Thoracic aorta (tissue), 2 donors: ENCODE data around the gene CACTIN. TPM values are rescaled to one million over a fixed set of nuclear protein-coding genes. Genes with fewer than 3 reads are reported as not detected.

Experiments used
- ATAC-seq: fragments of 150-250 bp; one replicate; pipeline ENCODE4 v1.8.0; 2017; ENCODE audit warnings: low read depth; ENCODE audit not compliant: insufficient number of reproducible peaks, low FRiP score
- DNase-seq: peaks from one replicate; pipeline ENCODE4 v3.0.0-alpha.2; 2020; ENCODE audit warnings: low spot score
- H3K27ac ChIP-seq, 2 donors: fragments of 200-600 bp; sonication (generic); 1 replicate in 1 of 2; 2 replicates in 1 of 2; pipeline ENCODE4 v1.5.1; 2016; ENCODE audit warnings: mild to moderate bottlenecking in 2 of 2, moderate library complexity in 2 of 2
- H3K27me3 ChIP-seq: fragments of 200-600 bp; sonication (generic); replicated peaks from 2 replicates; pipeline ENCODE4 v1.6.0; 2016; ENCODE audit warnings: mild to moderate bottlenecking; ENCODE audit not compliant: insufficient read depth
- H3K36me3 ChIP-seq: fragments of 200-600 bp; sonication (generic); one replicate; pipeline ENCODE4 v1.5.1; 2016
- H3K4me1 ChIP-seq, 2 donors: fragments of 200-600 bp; sonication (generic); 1 replicate in 1 of 2; 2 replicates in 1 of 2; pipeline versions ENCODE4 v1.5.1 to v1.6.0; 2016; ENCODE audit warnings: low read depth in 2 of 2, mild to moderate bottlenecking in 1 of 2; ENCODE audit not compliant: control insufficient read depth in 1 of 2
- H3K4me3 ChIP-seq: fragments of 200-600 bp; sonication (generic); 2 replicates; pipeline ENCODE4 v1.5.1; 2016; ENCODE audit warnings: mild to moderate bottlenecking
- H3K9me3 ChIP-seq: fragments of 200-600 bp; sonication (generic); 2 replicates; pipeline ENCODE4 v1.5.1; 2016
- total RNA-seq, 2 donors: library from RNA; depleted of rRNA; stranded (reverse); fragments of >200 nt; gene quantifications; one replicate each; pipeline versions ENCODE4 v1.1.0 to v1.2.3, GENCODE V29; 2016
- TF ChIP-seq, protein P1 (sequence below): fragments of 200-600 bp; sonication (generic); IDR thresholded peaks from one replicate; pipeline ENCODE4 v1.5.1; 2019; ENCODE audit warnings: antibody characterized with exemption

CACTIN gene
- total RNA-seq, 2 donors from 2014 or later: 33.4 to 38.0 TPM

DNA sequence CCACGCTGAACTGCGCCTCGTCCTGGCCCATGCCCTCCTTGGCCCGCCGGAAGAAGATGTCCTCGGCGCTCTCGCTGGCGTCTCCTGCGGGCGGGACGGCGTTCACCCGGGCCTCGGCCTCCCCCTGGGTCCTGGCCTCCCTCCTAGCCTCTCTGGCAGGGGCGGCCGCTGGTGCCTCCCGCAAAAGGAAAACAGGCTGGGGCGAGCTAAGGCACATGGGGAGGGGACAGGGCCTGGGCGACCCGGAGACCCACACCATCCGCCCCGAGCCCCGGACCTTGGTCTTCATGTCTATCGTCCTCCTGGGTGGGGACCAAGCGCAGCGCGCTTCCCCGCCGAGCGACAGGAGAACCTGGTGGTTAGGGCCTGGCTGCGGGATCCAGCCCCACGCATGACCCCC, 14.3 kb downstream of the CACTIN start:
- Histone ChIP-seq H3K9me3 (no peaks in the 10 kb centered on the region), H3K36me3 (peaks cover 13% of the 10 kb centered on the region), H3K27ac (no peak overlapping the region), H3K27me3 (no peaks in the 10 kb centered on the region), H3K4me3 (no peak overlapping the region), H3K4me1 (peaks cover 26 to 35% of the 10 kb centered on the region in 2 donors)
- TF ChIP-seq, protein P1, sequence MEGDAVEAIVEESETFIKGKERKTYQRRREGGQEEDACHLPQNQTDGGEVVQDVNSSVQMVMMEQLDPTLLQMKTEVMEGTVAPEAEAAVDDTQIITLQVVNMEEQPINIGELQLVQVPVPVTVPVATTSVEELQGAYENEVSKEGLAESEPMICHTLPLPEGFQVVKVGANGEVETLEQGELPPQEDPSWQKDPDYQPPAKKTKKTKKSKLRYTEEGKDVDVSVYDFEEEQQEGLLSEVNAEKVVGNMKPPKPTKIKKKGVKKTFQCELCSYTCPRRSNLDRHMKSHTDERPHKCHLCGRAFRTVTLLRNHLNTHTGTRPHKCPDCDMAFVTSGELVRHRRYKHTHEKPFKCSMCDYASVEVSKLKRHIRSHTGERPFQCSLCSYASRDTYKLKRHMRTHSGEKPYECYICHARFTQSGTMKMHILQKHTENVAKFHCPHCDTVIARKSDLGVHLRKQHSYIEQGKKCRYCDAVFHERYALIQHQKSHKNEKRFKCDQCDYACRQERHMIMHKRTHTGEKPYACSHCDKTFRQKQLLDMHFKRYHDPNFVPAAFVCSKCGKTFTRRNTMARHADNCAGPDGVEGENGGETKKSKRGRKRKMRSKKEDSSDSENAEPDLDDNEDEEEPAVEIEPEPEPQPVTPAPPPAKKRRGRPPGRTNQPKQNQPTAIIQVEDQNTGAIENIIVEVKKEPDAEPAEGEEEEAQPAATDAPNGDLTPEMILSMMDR: no peak
- DNase-seq: no peak
- ATAC-seq: no peak

DNA sequence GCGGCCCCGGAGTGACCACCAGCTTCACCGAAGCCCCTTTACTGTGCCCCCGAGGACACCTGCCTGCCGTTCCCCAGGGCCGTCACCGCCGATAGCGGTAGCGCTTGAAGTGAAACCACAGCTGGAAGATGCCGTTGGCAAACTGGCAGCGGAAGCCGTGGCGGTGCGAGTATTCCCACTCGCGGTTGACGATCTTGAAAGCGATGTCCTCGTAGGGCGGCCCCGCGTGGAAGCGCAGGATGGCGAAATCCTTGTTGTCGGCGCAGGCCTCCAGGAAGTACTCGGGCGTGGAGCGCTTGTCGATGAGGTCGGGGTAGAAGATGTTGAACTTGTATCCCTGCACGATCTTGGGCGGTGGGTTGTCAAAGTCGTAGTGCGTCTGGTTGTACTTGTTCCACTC, 14.7 kb downstream of the CACTIN start:
- TF ChIP-seq, protein P1: no peak

DNA sequence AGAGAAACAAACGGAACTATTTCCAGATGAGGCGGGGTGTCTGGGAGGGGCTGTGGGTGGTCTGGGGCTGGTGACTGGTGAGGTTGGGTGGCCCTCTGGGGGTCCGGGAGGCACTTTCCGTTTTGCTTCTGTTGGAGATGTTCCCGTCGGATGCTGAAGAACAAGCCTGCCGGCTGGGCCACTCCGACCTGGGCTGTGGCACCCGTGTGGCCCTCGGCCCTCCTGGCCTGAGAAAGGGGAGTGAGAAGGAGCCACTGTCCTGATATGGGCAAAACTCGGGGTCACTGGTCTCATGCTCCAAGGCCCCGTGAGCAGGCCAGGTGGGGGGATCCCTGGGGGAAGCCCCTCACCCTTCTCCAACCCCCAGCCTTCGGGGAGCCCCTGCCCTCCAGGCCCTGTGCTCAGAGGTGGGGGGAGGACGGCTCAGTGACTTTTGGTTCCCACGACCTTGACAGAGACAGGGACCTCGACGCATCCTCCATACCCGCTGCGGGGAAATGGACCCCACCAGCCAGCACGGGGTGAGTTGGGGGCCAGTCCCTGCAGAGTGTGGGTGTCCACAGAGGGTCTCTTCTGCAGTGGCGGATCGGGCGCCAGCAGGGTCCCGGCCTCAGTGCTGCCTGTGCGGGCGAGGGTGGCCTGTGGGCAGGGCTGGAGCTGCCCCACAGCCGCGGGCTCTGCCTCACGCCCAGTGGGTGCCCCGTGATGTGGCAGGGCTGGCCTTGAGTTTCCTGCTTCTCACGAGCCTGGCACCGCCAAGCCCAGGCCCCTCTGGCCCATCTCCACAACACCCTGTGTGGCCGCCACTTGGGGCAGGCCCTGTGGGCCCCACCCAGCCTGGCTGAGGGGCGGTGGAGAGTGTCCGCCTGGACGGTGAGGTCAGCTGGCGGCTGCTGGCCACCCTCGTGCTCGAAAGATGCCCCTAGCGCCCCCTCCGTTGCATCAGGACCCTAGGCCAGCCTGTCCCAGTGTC, 15.6 kb downstream of the CACTIN start:
- TF ChIP-seq, protein P1: no peak
- H3K36me3 ChIP-seq: peaks cover 13% of the 10 kb centered on the region
- no peaks in the 10 kb centered on the region for H3K27me3 ChIP-seq
- no peak overlapping the region for H3K4me3 ChIP-seq
- H3K27ac ChIP-seq: peak overlapping the region; percentile 83 to 99
- no peaks in the 10 kb centered on the region for H3K9me3 ChIP-seq
- DNase-seq (no peak), ATAC-seq (no peak)
- H3K4me1 ChIP-seq: peaks cover 26 to 35% of the 10 kb centered on the region in 2 donors

More for the DNA sequence above, 14.7 kb downstream of the CACTIN start:
- H3K27me3 ChIP-seq: no peaks in the 10 kb centered on the region
- no peak overlapping the region for H3K4me3 ChIP-seq
- no peak for ATAC-seq
- H3K9me3 ChIP-seq: no peaks in the 10 kb centered on the region
- H3K27ac ChIP-seq: no peak overlapping the region
- peaks cover 13% of the 10 kb centered on the region for H3K36me3 ChIP-seq
- peaks cover 26 to 35% of the 10 kb centered on the region in 2 donors for H3K4me1 ChIP-seq
- no peak for DNase-seq

DNA sequence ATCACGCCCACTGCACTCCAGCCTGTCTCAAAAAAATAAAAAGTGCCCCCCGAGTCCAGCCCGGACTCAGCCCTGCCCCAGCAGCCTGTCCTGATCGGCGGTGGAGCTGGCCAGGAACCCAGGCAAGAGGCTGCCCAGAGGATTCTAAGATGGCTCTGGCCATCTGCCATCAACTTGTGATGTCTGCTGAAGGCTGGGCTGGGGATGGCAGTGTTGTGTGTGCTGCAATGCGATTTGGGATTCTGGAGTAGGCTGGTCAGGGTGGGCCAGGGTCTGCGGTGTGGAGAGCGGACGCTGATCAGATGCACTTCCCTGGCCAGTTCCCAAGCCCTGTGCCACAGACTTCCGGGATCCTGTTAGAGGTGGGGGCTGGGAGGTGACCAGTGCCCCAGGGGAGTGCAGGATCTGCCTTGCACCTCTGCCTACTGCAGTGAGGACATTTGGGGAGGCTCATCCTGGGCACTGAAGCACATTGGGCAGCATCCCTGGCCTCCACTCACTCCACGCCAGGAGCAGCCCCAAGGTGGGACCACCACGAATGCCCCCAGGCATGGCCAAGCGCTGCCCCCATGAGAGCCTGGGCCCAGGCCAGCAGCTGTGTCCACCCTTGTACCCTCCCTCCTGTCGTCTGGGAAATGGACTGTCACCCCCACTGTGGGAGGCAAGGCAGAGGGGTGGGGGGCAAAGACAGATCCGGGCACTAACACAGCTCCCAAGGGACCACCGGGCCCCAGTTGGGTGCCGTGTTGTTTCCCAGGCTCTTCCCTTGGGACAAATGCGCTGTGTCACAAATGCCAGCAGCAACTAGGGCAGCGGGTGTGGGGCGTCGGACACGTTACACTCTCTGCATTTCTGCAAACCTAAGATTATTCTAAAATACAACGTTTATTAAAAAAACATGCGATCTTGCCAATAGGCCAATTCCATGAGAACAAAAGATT, 16.5 kb downstream of the CACTIN start:
- ATAC-seq (no peak), DNase-seq (no peak)
- Histone ChIP-seq H3K4me3 (no peak overlapping the region), H3K27me3 (no peaks in the 10 kb centered on the region), H3K27ac (peak overlapping the region; percentile 83 to 99), H3K4me1 (peaks cover 26 to 42% of the 10 kb centered on the region in 2 donors), H3K36me3 (peaks cover 10% of the 10 kb centered on the region), H3K9me3 (no peaks in the 10 kb centered on the region)
- TF ChIP-seq, protein P1: no peak
